Neutrophil (primary cell): ENCODE measurements around the gene RAPGEF1.

ENCODE experiments used
- H3K27ac ChIP-seq: fragments of 200-600 bp; sonication (generic); 2 replicates; pipeline ENCODE4 v1.5.1; 2016; ENCODE audit warnings: mild to moderate bottlenecking, moderate library complexity
- H3K27me3 ChIP-seq: fragments of 200-600 bp; sonication (generic); 2 replicates; pipeline ENCODE4 v1.6.0; 2016; ENCODE audit warnings: mild to moderate bottlenecking
- H3K36me3 ChIP-seq: fragments of 200-600 bp; sonication (generic); 2 replicates; pipeline ENCODE4 v1.5.1; 2017
- H3K4me1 ChIP-seq, 2 experiments: fragments of 200-600 bp in 1 of 2; sonication (generic) in 1 of 2; 1 replicate in 1 of 2; 2 replicates in 1 of 2; pipeline versions ENCODE4 v1.5.1 to v1.6.1; 2013 to 2016; ENCODE audit warnings: low read depth in 1 of 2, low read length in 1 of 2, mild to moderate bottlenecking in 1 of 2, moderate library complexity in 1 of 2; ENCODE audit not compliant: control insufficient read depth in 1 of 2, insufficient read depth in 1 of 2
- H3K4me3 ChIP-seq, 2 experiments: fragments of 200-600 bp in 1 of 2; sonication (generic) in 1 of 2; 1 replicate in 1 of 2; 2 replicates in 1 of 2; pipeline ENCODE4 v1.5.1; 2013 to 2016; ENCODE audit warnings: low read depth in 1 of 2, low read length in 1 of 2, mild to moderate bottlenecking in 1 of 2, moderate library complexity in 1 of 2
- H3K9me3 ChIP-seq: fragments of 200-600 bp; sonication (generic); 2 replicates; pipeline ENCODE4 v1.5.1; 2016
- TF ChIP-seq, protein P1 (sequence below): fragments of 200-600 bp; sonication (generic); IDR thresholded peaks from 2 replicates; pipeline ENCODE4 v1.5.1; 2016; ENCODE audit warnings: antibody characterized with exemption

Gene RAPGEF1

DNA sequence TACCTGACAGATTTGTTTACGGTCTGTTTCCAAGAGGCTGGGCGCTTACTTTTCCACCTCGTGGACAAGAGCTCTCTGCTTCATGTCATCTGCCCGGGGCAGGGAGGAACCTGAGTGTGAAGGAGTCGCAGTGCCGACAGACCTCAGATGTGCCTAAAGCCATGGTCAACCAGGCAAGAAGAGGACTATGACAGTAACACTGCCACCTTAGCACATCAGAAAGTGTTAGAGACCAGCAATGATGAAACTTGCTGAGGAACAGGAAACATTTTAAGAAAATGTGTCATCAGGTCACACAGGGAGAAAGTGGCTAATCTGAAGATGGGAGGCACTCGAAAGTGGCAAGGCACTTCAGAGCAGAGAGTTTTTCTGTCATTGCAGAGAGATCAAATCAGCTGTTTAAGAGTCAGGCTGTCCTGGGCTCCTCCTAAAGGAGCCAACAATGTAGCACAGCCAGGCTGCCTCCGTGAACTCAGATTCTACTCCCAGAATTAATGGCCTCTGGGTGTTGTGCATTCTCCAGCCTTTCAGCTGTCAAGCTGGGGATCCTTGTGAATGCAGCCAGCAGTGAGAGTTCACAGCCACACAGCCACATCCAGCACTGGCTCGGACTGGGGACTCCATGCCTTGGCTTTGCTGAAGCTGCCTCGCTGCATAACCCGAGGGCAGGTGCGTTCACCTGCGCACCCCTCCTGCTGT lies 94.6 kb downstream of the RAPGEF1 start:
- Histone ChIP-seq H3K4me1 (peaks cover 17 to 20% of the 10 kb centered on the region in 2 experiments), H3K27me3 (no peaks in the 10 kb centered on the region), H3K9me3 (no peaks in the 10 kb centered on the region), H3K36me3 (peaks cover 21% of the 10 kb centered on the region), H3K27ac (peak overlapping the region; percentile 40), H3K4me3 (no peak overlapping the region)
- TF ChIP-seq, protein P1, sequence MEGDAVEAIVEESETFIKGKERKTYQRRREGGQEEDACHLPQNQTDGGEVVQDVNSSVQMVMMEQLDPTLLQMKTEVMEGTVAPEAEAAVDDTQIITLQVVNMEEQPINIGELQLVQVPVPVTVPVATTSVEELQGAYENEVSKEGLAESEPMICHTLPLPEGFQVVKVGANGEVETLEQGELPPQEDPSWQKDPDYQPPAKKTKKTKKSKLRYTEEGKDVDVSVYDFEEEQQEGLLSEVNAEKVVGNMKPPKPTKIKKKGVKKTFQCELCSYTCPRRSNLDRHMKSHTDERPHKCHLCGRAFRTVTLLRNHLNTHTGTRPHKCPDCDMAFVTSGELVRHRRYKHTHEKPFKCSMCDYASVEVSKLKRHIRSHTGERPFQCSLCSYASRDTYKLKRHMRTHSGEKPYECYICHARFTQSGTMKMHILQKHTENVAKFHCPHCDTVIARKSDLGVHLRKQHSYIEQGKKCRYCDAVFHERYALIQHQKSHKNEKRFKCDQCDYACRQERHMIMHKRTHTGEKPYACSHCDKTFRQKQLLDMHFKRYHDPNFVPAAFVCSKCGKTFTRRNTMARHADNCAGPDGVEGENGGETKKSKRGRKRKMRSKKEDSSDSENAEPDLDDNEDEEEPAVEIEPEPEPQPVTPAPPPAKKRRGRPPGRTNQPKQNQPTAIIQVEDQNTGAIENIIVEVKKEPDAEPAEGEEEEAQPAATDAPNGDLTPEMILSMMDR = no peak

DNA sequence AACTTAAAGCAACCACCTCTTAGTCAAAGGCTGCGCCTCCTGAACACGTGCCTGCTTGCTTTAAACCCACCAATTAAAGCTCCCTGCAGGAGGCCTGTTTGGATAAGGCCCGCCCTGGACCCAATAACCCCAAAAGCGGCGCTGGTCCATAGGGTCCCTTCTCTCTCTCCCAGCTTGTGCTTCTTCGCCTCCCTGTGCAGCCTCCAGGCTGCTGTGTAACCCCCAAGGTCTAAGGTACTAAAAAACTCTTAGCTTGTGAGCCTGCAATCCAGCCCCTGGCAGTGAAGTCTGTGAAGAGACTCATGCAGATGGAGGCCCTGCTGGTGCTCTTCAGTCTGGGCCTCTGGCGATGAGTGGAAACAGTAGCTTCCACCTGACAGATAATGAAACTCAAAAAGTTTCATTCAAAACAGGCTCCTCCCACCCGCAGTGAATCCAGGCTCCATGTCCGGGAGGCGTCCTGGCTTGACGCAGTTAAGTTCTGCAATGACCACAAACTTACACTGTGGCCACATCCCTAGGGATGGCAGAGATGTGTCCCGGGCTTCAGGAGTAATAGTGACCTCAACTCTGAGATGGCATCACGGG lies 97.3 kb downstream of the RAPGEF1 start:
- Histone ChIP-seq H3K9me3 (no peaks in the 10 kb centered on the region), H3K4me3 (no peak overlapping the region), H3K4me1 (peaks cover 7 to 9% of the 10 kb centered on the region in 2 experiments), H3K36me3 (peaks cover 34% of the 10 kb centered on the region), H3K27ac (no peak overlapping the region), H3K27me3 (no peaks in the 10 kb centered on the region)
- TF ChIP-seq, protein P1 = no peak

DNA sequence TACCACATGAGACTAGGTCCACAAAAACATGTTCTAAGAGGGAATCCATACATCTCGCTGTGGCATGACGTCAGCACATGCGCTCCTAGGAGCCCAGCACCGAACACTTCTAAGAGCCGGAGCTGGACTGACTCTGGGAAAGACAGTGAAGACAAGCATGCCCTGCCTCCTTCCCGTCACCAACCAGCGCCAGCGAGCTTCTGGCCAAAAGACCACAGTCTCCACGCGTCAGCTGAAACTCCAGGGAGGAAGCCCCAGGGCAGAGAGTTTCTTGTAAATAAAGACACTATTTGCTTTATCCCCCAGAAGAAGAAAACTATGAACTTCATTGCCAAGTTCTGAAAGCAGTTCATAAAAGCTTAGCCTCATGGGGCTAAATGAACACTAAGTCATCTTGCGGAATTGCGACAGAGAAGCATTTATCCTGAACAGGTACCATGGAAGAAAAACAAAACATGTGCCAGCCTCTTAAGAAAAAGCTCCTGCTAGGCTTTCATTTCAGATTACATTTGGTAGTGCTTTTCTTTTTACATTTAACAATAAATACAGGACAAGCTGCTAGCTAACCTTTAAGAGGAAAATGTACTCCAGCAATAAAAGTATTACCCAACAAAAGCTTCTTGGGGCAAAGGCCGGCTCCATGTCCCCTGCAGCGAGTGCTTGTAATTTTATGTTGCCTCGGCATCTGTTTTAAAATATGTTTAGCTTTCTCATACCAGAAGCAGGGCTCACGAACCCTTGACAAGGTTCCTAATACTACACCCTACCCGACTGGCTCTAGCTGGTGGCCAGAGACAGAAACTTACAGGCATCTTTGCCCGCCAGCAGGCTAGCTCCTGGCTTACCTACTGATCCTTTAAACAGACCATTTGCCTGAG lies 98.0 kb downstream of the RAPGEF1 start:
- peaks cover 7 to 9% of the 10 kb centered on the region in 2 experiments for H3K4me1 ChIP-seq
- H3K36me3 ChIP-seq = peaks cover 38% of the 10 kb centered on the region
- TF ChIP-seq, protein P1 = no peak
- H3K27ac ChIP-seq = peak overlapping the region; percentile 1
- H3K9me3 ChIP-seq = no peaks in the 10 kb centered on the region
- no peak overlapping the region for H3K4me3 ChIP-seq
- no peaks in the 10 kb centered on the region for H3K27me3 ChIP-seq

DNA sequence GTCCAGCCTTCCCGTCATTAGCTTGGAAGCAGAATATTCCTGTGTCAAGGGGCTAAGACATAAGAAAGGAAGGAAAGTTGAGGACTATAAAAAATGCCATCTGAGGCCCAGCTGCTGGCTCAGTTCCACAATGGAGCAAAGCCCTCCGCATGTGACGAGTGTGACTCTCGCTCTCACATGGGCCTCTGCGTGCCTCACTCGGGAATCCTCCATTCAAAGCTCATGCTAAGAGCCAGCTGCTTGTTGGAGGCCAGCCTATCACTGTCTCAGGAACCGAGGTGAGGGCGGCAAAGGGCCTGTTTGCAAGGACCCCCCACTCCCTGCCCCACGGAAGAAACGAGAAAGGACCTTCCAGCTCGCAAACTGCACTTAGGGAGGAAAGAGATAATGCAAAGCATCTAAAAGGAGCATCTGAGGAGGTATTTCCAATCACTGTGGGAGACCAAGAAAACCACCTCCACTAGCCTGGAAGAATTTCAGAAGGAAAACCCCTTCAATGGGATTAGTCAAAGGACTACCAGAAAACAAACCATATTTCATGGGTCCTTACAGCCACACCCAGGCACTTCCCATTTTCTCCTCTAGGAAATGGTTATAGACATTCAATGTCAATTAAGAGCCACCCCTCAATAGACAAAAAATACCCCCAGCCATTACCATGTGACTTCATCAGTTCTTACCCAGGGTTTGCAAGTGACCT lies 99.3 kb downstream of the RAPGEF1 start:
- Histone ChIP-seq H3K36me3 (peaks cover 38% of the 10 kb centered on the region), H3K9me3 (no peaks in the 10 kb centered on the region), H3K27ac (no peak overlapping the region), H3K4me1 (peaks cover 19 to 20% of the 10 kb centered on the region in 2 experiments), H3K27me3 (no peaks in the 10 kb centered on the region), H3K4me3 (no peak overlapping the region)
- TF ChIP-seq, protein P1 = no peak

DNA sequence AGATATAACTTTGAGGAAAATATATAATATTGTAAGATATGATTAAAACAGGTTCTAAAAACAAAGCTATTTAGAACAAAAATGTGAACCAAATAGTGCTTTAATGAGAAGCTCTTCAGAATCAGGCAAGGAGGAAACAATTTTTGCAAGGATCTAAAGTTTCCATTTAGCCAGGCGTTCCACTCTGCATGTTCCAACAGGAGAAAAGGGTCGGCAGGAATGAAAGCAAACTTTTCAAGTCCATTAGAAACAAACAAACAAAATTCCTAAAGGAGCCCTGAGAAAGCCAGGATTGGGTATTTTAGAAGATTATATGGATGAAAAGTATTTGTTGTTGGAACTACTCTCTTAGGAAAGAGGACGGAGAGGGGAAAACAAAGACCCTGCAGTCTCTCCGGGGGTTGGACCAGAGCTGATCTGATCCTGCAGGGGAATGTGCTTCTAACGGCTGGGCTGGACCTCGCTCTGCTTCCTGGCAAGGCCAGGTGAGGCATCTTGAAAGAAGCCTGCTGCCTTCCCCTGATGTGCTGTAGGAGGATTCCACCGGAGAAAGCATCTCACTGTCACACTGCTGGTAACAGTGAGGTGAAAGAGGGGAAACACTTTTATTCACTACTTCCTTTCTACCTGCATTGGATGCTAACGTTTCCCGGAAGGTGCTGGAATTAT lies 100.0 kb downstream of the RAPGEF1 start:
- TF ChIP-seq, protein P1 = no peak
- Histone ChIP-seq H3K9me3 (no peaks in the 10 kb centered on the region), H3K27me3 (no peaks in the 10 kb centered on the region), H3K27ac (no peak overlapping the region), H3K36me3 (peaks cover 38% of the 10 kb centered on the region), H3K4me3 (no peak overlapping the region), H3K4me1 (peaks cover 19 to 20% of the 10 kb centered on the region in 2 experiments)
